ENCODE data around the gene MC3R.

MC3R gene

GRCh38 chr20:56247954-56248782, at the start of gene MC3R:
Gene MC3R (plus strand): TSS chr20:56248732. CDS start chr20:56248844, 112 bp downstream.
- no peaks in the 10 kb centered on the region for H3F3A ChIP-seq (ENCODE audit: insufficient read depth, low read length)
- H2AFZ ChIP-seq (ENCODE audit: low read length): no peak within 1 kb of the TSS
- TF ChIP-seq, protein P1, sequence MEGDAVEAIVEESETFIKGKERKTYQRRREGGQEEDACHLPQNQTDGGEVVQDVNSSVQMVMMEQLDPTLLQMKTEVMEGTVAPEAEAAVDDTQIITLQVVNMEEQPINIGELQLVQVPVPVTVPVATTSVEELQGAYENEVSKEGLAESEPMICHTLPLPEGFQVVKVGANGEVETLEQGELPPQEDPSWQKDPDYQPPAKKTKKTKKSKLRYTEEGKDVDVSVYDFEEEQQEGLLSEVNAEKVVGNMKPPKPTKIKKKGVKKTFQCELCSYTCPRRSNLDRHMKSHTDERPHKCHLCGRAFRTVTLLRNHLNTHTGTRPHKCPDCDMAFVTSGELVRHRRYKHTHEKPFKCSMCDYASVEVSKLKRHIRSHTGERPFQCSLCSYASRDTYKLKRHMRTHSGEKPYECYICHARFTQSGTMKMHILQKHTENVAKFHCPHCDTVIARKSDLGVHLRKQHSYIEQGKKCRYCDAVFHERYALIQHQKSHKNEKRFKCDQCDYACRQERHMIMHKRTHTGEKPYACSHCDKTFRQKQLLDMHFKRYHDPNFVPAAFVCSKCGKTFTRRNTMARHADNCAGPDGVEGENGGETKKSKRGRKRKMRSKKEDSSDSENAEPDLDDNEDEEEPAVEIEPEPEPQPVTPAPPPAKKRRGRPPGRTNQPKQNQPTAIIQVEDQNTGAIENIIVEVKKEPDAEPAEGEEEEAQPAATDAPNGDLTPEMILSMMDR (IDR thresholded peaks at IDR 0.05; ENCODE audit: low read length): peak; percentile 81
- TF ChIP-seq EZH2 (IDR thresholded peaks at IDR 0.05; ENCODE audit: borderline replicate concordance, low read length): no peak
- H3K9ac ChIP-seq (ENCODE audit: low read length): no peak within 1 kb of the TSS
- H3K79me2 ChIP-seq (ENCODE audit: insufficient read depth, low read length): no peaks in the 10 kb centered on the region
- no peak within 1 kb of the TSS for H3K4me2 ChIP-seq (ENCODE audit: low read length)
- H3K36me3 ChIP-seq (ENCODE audit: insufficient read depth, low read length): no peaks in the 10 kb centered on the region
- H4K20me1 ChIP-seq (ENCODE audit: insufficient read depth, low read length): no peaks in the 10 kb centered on the region
- H3K9me3 ChIP-seq (ENCODE audit: low read length): no peaks in the 10 kb centered on the region
- H3K9me2 ChIP-seq (ENCODE audit: low read depth, low read length): no peaks in the 10 kb centered on the region
- H3K4me3 ChIP-seq (ENCODE audit: low read depth, low read length, poor library complexity, severe bottlenecking): no peak within 1 kb of the TSS
- H3K4me1 ChIP-seq (ENCODE audit: insufficient read depth, low read length, severe bottlenecking): no peaks in the 10 kb centered on the region
- no peak within 1 kb of the TSS for H3K27ac ChIP-seq (ENCODE audit: low read depth, low read length, poor library complexity, severe bottlenecking)
- H3K27me3 ChIP-seq (ENCODE audit: insufficient read depth, low read length): no peaks in the 10 kb centered on the region

- H3K4me1 ChIP-seq (ENCODE audit: insufficient read depth, low read length, severe bottlenecking): no peaks in the 10 kb centered on the region
- peaks cover 16% of the 10 kb centered on the region for H3K9me3 ChIP-seq (ENCODE audit: low read length)
- no peaks in the 10 kb centered on the region for H4K20me1 ChIP-seq (ENCODE audit: insufficient read depth, low read length)
- H3K27ac ChIP-seq (ENCODE audit: low read depth, low read length, poor library complexity, severe bottlenecking): no peak overlapping the region
- no peak overlapping the region for H3K9ac ChIP-seq (ENCODE audit: low read length)
- no peaks in the 10 kb centered on the region for H3F3A ChIP-seq (ENCODE audit: insufficient read depth, low read length)
- TF ChIP-seq EZH2 (IDR thresholded peaks at IDR 0.05; ENCODE audit: borderline replicate concordance, low read length): no peak
- TF ChIP-seq, protein P1 (IDR thresholded peaks at IDR 0.05; ENCODE audit: low read length): peak; percentile 45; the same call in 1 of the 2 replicates
- no peak overlapping the region for H3K4me2 ChIP-seq (ENCODE audit: low read length)
- no peak overlapping the region for H3K4me3 ChIP-seq (ENCODE audit: low read depth, low read length, poor library complexity, severe bottlenecking)
- H3K36me3 ChIP-seq (ENCODE audit: insufficient read depth, low read length): no peaks in the 10 kb centered on the region
- no peaks in the 10 kb centered on the region for H3K79me2 ChIP-seq (ENCODE audit: insufficient read depth, low read length)
- H3K9me2 ChIP-seq (ENCODE audit: low read depth, low read length): no peaks in the 10 kb centered on the region
- H3K27me3 ChIP-seq (ENCODE audit: insufficient read depth, low read length): no peaks in the 10 kb centered on the region
- H2AFZ ChIP-seq (ENCODE audit: low read length): no peak overlapping the region
These were observed 48.1 kb upstream of the MC3R start for GRCh38 chr20:56200456-56200855.

- TF ChIP-seq, protein P1 (IDR thresholded peaks at IDR 0.05; ENCODE audit: low read length): peak; percentile 25; the same call in 1 of the 2 replicates
- TF ChIP-seq EZH2 (IDR thresholded peaks at IDR 0.05; ENCODE audit: borderline replicate concordance, low read length): no peak
- Histone ChIP-seq H3K4me1 (ENCODE audit: insufficient read depth, low read length, severe bottlenecking) (no peaks in the 10 kb centered on the region), H3K9me2 (ENCODE audit: low read depth, low read length) (no peaks in the 10 kb centered on the region), H3F3A (ENCODE audit: insufficient read depth, low read length) (no peaks in the 10 kb centered on the region), H2AFZ (ENCODE audit: low read length) (no peak overlapping the region), H3K4me3 (ENCODE audit: low read depth, low read length, poor library complexity, severe bottlenecking) (no peak overlapping the region), H3K4me2 (ENCODE audit: low read length) (no peak overlapping the region), H3K36me3 (ENCODE audit: insufficient read depth, low read length) (no peaks in the 10 kb centered on the region), H3K9me3 (ENCODE audit: low read length) (peaks cover 16% of the 10 kb centered on the region), H4K20me1 (ENCODE audit: insufficient read depth, low read length) (no peaks in the 10 kb centered on the region), H3K9ac (ENCODE audit: low read length) (no peak overlapping the region), H3K27me3 (ENCODE audit: insufficient read depth, low read length) (no peaks in the 10 kb centered on the region), H3K79me2 (ENCODE audit: insufficient read depth, low read length) (no peaks in the 10 kb centered on the region), H3K27ac (ENCODE audit: low read depth, low read length, poor library complexity, severe bottlenecking) (no peak overlapping the region)
These were observed 45.9 kb upstream of the MC3R start for GRCh38 chr20:56202493-56203077.

All from OCI-LY1 (cell line).